HTERT RPE-1 (cell line): ENCODE results near the gene BMPR1A.
"Not testable (repeated sequence)": the region's sequence is repeated elsewhere in the genome, so short reads cannot be mapped to it uniquely, and the experiment has no call there.

Source experiments
- in situ Hi-C: fragments of 300-500 bp; cut with MboI; formaldehyde crosslinking; loops from 4 replicates; pipeline ENCODE4 v1.14.3; 2020; ENCODE audit warnings: low sequenced_read_pairs

The BMPR1A gene

DNA sequence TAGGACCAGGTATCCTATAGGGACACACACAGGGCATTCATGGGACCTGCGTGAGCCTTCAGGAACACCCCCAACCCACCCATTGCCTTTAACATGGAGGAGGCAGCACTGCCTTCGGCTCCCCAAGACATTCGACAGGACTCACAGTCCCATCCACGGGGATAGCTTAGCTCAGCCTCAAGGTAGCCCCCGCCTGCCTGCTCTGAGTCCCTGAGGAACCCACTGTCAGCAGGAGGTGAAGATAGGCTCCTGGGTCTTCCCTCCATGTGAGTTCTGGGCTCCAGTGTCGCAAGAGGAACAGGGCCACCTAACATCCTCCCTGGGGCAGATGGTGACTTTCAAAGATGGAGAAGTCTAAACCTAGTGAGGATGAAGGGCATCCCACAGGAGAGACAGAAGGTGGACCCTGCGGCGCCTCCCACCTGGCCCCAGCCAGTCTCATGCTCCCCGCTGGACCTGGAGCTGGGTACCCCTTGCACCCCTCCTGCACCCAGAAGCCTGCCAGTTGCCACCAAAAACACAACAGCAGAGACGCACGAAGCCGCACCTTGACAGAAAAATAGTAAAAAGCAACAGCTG, 207.0 kb downstream of the BMPR1A start:
- in situ Hi-C loops, result no loop called here

DNA sequence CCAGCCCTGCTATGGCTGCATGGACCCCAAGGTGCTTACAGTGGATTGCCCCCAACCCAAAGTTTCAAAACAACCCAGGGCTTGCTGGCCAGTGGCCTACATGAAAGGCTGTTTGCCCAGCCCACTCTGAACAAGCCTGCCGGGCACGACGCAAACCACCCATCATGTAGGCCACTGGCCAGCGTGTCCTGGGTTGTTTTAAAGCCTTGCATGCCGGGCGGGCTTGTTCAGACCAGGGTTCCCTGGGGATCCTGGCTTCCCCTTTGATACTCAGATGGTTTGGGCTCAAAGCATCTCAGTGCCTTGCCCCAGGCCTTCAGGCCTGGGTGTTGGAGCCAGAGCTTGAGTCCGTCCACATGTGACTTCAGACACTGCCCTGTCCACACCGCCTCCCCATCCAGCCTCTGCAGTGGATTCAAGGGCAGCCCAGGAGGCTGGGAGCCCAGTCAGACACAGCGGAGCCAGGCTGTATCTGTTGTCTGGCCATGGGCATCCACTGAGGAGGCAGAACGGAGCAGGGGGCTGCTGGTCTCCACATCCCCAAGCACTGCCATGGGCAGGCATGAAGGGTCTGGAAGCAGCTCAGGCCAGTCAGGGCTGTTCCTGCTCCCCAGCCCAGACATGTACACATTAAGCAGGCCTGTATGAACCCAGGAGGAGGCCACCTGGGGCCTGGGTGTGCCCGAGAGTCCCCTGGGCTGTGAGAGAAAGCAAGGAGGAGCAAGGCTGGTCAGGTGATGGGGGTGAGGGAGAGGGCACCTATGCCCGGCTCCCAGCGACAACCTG, 207.8 kb downstream of the BMPR1A start:
- in situ Hi-C loops, result no loop called here

DNA sequence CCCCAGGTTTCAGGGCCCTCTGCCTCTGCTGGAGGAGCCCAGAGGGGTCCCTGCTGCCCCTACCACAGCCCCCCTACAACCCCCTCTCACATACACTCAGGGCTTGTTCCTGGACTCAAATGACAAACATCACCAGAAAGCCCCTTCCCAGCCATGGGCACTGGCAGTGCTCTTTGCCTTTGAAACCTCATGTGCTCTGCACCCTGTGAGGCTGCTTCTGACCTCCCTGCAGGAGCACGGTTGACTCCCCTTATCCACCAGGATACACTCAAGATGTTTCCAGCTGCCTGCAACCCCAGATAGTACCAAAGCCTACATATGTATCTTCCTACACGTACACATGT, 208.4 kb downstream of the BMPR1A start:
- in situ Hi-C loops, result no loop called here

DNA sequence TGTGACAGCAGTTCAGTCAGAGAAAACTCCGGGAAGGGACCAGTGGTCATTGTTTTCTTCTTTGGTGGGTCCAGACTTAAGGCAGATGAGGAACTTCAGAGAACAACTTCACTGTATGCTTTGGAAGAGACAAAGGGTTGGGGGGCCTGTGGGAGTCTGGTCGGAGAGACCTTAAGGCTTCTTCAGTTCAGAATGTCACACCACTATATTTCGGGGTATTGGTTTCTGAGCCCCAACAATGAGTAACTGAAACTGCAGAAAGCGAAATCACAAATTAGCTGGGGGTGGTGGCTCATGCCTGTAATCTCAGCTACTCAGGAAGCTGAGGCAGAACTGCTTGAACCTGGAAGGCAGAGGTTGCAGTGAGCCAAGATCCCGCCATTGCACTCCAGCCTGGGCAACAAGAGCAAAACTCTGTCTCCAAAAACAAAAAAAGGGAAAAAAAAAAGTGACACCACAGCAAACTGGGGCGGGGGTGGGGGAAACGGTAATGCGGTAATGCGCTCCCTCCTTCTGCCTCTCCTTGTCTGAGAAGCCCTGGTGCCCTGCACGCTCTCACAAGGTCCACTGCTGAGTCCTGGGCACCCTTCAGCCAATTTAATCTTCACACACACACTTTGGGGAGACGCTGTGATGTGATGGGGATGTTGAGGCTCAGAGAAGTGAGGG, 209.7 kb downstream of the BMPR1A start:
- in situ Hi-C loops, result no loop called here

DNA sequence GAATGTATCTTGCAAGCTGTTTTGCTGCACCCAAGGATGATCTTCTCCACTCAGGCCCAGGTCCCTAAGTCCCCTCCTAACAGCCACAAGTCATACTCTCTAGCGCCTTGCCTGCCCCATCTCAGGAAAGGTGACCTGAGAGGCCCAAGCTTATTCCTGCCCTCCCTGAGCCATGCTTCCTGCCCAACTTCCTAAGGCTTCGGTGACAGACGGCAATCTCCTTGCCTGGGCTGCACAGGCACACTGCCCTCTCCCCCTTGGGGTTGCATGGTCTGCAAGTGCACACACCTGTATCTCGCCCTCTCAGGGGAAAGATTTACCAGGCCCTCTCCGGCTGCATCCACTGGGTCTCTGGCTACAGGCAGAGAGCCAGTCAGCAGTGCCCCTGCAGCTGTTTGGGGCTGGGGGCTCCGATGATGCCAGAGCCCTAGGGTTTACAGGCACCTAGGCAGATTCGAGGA, 211.1 kb downstream of the BMPR1A start:
- in situ Hi-C loops, result no loop called here

DNA sequence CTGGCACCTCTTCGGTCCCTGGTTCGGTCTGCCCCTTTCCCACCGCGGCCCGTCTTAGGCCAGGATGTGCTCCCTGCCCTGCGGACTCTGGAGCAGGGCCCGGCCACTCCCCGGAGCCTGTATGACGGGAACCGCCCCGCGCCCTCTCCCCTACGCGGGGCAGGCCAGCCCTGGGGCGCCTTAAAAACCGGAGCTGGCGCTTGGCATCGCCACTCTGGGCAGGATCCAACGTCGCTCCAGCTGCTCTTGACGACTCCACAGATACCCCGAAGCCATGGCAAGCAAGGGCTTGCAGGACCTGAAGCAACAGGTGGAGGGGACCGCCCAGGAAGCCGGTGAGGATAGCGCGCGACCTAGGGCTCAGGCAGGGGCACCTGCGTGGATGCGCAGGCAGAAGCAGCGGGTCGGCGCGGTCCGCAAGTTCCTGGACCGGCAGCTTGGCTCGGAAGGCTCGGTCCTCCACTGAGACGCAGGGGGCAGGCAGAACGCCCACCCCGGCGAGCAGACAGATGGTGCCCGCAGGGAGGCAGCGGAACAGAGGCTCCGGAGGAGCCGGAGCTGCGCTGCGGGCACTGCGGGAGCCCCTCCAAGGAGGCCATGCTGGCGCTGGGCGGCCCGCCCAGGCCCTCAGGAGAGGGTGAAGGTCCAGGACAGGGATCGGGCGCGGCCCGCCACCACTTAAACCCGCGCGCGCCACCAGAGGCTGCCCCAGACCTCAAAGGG, 212.0 kb downstream of the BMPR1A start, which contains the start of gene ADIRF:
TSS of gene ADIRF (plus strand) at position 212 of the 723 bp plus-strand sequence. CDS start at position 275, 63 bp downstream.
- in situ Hi-C loops, result no loop called here

DNA sequence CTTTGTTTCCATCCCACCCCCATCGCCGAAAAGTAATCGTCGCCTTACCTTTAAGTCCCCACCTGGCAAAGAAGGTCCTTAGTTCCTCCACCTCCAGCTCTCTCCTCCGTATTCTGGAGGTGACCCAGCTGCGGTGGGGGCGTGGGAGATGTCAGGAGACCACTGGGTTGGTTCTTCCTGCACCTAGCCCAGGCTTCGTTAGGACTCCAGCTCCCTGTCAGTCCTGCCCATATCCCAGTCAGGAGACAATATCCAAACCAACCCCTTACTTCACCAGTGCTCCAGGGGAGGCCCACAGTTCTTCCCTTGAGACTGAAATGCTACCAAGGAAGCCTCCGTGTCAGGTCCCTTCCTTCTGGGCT, 212.6 kb downstream of the BMPR1A start:
- in situ Hi-C loops, result no loop called here

DNA sequence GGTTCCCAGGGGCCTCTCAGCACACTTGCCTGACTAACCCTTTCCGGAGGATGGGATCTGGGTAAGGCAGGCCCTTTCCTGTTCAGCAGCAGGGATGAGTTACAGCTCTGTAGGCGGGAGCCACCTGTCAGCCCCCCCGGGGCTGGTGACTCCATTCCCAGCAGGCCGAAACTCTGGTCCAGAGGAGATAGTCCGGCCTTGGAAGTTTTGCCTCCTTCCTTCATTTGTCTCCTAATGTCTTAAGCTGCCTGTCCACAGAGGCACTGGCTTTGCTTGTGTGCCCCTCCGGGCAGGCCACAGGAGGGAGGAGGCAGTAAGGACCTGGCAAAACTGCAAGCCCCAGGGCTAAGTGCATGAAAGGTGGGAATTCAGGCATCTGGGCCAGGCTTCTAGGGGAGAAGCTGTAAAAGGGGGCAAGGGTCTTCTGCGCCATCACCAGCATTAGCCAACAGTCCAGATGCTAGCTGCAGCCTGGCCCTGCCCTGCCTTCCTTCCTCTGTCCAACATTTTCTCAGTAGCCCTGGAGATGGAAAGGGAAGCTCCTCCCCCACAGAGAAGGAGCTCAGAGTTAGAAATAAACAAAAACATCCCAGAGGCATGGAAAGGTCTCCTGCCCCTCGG, 213.1 kb downstream of the BMPR1A start:
- in situ Hi-C loops, result no loop called here

DNA sequence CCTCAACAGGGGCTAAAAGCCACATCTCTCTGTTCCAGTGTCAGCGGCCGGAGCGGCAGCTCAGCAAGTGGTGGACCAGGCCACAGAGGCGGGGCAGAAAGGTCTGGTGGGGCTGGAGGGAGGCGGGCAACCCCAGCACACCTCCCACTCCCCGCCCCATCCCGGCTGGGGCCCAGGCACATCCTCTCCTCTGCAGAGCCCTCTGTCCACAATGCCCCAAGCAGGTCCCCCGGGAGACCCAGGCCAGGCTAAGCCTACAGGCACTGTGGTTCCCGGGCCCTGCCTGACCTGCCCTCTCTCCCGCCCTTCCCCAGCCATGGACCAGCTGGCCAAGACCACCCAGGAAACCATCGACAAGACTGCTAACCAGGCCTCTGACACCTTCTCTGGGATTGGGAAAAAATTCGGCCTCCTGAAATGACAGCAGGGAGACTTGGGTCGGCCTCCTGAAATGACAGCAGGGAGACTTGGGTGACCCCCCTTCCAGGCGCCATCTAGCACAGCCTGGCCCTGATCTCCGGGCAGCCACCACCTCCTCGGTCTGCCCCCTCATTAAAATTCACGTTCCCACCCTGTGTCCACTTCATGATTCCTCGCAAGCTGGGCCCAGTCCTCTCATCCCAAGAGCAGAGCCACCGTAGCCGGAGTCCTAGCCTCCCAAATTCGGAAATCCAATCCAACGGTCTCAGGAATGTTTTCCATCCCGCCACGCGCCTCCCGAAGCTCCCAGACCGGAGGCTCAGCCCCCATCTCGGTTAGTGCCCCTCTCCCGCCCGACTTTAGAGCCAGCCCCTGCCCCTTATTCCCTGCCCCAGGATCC, 214.0 kb downstream of the BMPR1A start:
- in situ Hi-C loops, result no loop called here

DNA sequence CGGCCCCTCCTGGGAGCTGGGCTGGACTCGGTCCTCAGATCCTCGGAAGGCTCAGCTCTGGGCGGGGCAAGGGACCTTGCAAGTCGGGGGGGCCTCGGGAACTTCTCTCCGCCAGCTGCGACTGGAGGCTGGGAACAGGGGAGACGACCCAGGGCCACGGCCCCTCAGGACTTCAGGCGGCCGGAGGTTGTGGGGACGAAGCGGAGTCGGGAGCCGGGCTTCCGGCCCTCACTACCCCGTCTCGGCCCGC, 214.5 kb downstream of the BMPR1A start:
- in situ Hi-C loops, result no loop called here

DNA sequence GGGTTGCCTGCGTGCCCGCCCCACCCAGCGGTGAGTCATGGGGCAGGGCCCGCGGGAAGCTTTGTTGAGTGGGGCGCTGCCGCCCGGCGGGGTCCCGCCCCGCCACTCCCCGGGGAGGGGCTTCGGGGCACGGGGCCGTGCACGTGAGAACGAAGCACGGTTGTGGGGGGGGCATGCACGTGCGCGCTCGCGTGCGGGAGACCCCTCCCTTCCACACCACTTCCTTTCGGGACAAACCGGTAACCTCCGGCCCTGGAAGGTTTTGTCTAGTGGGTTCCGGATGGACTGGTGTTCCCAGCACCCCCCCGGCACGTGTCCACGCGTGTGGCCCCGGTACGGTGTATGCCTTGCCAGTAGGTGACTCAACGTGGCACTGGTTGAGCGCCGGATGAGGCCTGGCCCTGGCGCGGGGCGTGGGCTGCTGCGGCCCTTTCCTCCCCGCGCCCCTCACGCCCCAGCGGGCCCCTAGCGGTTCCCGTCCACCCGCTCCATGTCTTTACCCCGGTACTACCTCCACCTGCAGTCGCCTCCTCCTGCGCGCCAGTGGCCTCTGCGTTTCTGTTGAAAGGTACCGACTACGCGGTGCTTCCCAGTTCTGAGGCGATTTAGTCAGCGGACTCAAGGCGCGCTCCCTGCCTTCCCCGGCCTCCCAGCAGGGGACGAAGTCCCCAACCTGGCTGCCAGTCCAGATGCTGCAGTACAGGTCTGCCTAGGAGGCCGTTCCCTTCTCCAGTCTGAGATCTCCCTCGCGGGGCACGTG, 215.0 kb downstream of the BMPR1A start:
- in situ Hi-C loops, result no loop called here

DNA sequence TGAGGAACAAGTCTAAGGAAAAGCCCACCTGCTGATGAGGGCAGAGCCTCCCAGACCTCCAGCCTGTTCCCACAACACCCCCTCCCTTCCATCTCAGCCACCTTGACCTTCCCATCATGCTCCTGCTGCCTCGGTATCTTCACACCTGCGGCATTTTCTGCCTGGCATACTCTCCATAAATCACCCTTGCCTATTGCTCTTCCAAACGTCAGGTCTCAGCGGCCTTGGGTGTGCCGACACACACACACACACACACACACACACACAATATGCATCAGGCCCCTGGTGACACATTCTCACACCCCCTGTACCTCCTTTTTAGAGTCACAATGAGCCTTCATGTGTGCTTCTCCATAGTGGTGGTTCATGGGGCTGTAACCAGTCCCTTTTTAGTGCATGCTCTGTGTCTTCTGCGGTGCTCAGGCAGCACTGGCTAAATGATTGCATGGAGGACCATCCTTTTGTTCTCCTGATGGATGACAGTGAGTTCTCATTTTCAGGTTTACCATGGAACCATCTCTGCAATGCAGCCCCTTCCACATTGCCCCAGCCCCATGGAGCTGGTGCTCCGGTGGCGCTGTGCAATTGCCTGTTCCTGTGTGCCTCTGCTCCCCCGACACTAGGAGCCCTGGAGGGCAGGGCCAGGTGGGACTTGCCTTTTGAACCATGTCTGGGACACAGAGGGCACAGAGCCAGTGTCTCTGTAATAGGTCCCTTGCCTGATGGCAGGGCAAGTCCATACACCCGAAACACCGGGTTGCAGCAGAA, 216.4 kb downstream of the BMPR1A start:
- in situ Hi-C loops, result no loop called here

DNA sequence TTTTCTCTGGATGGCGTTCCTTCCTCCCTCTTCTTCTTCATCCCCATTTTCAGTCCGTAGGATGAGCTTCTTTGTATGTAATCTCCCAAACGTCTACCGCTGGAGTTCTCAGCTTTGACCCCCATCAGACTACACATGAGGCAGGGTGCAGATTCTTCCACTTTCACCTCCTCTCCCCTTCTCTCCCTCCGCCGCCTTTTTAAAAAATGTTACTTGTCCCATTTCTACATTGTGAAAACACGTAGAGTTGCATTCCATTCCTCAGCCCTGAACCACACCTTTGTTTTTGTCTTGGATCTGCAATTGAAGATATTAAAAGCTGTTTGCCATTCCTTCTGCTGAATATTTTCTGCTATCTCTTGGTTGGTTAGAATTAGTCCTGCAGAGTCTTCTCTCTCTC, 218.1 kb downstream of the BMPR1A start:
- in situ Hi-C loops, result no loop called here

DNA sequence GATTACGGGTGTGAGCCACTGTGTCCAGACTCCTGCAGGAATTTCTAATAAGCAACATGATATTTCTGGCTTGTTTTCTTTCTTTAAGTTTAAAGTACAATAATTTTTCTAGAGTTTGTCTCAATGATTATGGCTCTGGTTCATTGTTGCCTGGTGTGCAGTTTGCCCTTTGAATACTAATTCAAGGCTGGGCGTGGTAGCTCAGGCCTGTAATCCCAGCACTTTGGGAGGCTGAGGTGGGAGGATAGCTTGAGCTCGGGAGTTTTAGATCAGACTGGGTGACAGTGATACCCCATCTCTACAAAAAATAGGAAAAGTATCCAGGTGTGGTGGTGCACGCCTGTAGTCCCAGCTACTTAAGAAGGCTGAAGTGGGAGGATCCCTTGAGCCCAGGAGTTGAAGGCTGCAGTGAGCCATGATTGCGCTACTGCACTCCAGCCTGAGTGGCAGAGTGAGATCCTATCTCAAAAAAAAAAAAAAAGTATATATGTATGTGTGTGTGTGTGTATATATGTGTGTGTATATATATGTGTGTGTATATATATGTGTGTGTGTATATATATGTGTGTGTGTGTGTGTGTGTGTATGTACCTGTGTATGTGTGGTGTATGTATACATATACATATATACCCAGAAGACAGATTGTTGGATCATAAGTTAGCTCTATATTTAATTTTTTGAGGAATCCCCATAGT, 220.1 kb downstream of the BMPR1A start:
- in situ Hi-C loops, result no loop called here

DNA sequence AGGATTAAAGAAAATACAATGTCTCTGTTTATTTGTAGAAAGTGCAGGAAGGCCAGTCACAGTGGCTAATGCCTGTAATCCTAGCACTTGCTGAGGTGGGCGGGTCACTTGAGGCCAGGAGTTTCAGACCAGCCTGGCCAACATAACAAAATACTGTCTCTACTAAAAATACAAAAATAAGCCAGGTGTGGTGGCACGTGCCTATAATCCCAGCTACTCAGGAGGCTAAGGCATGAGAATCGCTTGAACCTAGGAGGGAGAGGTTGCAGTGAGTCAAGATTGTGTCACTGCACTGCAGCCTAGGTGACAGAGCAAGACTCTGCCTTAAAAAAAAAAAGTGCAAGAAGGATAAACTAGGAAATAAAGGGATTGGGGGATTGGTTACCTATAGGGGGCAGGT, 222.0 kb downstream of the BMPR1A start:
- in situ Hi-C loops, result not testable (repeated sequence)

DNA sequence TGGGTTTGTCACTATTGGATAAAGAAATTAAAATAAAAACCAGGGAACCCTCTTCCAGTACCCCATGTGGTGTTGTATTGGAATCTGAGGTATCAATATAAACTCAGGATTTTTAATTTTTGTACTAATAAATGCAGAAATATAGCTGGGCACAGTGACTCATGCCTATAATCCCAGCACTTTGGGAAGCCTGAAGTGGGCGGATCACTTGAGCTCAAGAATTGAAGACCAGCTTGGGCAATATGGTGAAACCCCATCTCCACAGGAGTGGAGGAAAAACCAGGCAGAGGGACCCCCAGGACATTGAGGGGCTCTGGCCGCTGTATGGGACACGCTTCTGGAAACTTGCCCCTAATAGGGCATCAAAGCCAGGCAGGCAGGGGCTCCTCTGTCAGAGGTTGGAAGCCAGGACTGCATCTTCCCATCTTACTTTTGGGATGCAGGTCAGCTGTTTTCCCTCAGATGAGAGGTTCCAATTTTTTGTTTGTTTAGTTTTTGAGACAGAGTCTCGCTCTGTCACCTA, 222.9 kb downstream of the BMPR1A start:
- in situ Hi-C loops, result no loop called here

DNA sequence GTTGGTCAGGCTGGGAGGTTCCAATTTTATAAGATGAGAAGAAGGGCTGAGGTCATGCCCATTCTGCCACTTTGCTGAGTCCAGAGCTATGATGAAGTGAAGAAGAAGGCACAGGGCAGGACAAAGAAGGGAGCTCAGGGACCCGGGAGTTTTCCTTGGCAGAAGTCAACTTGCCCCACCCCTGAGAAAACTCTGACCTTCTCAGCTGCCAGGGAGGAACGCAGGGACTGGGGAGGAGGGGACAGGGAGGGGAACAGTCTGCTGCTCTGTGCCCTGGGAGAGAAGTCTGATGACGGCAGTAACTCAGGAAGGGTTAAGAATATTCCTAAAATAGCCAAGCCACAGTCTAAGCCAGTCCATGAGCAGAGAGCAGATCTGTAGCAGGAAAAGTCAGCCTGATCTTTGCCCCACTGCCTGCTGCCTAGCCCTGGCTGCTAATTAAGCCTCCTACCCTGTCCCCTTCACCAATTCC, 223.6 kb downstream of the BMPR1A start:
- in situ Hi-C loops, result no loop called here

DNA sequence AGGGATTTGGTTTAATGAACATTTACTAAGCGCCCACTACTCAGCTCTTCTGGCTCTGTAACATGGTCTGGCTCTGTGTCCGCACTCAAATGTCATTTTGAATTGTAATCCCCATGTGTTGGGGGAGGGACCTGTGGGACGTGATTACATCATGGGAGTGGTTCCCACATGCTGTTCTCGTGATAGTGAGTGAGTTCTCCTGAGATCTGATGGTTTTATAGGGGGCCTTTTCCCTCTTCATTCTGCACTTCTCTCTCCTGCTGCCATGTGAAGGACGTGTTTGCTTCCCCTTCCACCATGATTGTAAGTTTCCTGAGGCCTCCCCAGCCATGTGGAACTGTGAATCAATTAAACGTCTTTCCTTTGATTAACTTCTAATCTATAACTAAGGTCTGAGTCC, 224.6 kb downstream of the BMPR1A start:
- in situ Hi-C loops, result not testable (repeated sequence)
